GM18858 (cell line): ENCODE results near the gene CYFIP2.

Experiments used
- ATAC-seq: cut with Tn5 transposase; IDR thresholded peaks from one replicate; pipeline ENCODE4 v1.9.1; 2021; ENCODE audit not compliant: unreplicated experiment

Gene CYFIP2

DNA sequence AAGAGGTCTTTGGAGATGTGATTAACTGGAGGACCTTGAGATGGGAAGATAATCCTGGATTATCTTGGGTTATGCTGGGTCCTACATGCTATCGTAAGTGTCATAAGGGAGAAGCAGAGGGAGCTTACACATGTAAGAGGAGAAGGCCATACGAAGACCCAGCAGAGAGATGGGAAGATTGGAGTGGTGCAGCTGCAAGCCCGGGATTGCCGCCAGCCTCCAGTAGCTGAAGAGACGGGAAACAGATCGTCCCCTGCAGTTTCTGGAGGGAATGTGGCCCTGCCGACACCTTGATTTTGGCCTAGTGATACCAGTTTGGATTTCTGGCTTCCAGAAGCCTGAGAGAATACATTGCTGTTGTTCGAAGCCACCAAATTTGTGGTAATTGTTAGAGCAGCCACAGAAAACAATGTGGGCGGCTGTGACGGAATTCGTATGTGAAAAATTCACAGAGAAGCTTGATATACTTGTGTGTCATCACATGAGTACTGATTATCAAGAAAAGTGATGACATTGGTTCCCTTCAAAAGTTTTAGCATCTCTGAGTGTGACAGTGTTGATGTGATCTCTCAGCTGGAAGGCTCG is 86.9 kb downstream of the CYFIP2 start:
- ATAC-seq: no peak

DNA sequence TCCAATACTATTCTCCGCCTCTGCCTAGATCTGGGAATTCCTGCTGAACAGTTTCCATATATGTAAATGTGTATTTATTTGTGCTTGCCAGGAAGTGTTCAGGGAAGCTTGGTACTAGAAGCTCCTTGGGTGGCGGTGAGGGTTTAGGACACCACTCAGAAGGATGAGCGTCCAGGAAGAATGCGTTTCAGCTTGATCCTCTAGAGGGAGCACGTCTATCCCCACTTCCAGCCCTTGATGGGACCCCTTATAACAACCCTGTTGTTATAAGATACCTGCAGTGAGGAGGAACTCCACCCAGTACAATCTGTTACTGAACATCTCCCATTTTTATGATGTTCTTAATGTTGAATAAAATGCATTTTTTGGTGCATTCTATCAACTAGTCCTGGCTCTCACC is 88.9 kb downstream of the CYFIP2 start:
- no peak for ATAC-seq

DNA sequence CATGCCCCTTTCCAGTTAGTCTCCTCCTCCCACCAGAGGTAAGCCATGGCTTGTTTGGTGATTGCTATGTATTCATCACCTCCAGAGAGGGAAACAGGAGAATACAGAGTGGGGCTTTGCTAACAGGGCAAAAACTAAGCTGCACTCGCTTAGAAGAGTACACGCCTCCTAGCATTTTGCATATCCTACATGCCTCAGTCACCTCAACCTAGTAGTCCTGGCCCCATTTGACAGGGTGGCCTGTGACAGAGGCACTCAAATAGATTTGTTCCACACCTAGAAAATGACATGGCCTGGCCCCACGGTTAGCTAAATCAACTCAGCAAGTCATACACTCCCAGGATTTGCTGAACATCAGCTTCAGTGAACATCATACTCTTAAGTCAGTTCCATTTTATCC is 90.7 kb downstream of the CYFIP2 start:
- no peak for ATAC-seq

DNA sequence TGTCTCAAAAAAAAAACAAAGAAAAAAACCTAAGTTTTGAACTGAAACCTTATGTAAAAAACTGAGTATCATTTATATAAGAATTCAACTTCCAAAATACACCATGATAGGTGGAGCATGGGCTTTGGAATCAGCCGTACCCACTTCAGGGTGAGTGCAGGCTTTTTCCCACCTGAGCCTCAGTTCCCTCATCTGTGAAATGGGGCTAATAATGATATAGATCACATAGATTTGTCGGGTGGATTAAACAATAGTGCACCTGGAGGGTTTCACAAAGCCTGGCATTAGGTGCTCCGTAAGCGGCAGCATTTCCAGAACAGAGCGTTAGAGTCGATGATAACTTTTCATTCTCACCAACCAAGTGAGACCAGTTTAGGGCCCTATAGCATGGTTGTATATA is 91.9 kb downstream of the CYFIP2 start:
- ATAC-seq: no peak

DNA sequence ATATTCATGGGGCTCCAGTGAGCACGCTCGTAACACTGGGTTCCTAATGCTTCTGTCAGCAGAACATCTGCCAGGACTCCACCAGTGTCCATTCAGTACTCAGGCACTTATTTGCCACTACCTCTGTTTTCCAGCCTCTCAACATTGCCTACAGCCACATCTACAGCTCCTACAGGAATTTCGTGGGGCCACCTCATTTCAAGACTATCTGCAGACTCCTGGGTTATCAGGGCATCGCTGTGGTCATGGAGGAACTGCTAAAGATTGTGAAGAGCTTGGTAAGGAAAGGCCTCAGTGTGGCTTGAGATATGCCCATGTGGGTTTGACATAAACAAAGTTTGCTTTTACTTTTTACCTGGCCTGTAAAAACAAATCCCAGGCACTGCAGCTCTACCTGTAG is 92.9 kb downstream of the CYFIP2 start:
- no peak for ATAC-seq

DNA sequence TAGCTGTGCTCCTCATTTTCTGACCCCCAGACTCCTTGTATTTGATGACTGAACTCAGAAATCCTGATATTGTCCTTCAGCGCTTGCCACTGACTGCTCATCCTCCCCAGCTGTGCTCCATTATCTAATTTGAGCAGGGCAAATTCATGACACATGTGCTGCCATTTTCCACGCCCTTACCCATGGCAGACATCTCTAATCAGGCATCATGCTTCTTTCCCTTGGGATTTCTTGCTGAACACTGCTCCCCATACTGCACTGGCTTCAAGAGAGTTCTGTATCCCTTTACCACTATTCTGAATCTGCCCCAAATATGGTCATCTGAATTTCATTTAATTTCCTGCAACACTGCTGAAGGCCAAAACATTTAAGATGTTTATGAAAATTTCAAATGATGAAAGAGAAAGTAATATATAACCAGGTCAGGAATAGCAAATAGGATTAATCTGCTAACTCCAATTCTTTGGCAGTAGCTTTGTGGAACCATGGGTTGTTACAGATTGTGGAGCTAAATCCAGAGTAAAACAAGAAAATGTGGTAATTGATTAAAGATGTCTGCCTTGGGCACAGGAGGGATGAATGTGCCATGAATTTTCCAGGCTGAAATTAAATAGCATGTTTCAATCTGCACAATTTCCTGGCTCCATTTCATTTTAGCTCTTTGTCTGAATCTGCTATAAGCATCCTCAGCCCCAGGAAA is 93.6 kb downstream of the CYFIP2 start:
- ATAC-seq: no peak

DNA sequence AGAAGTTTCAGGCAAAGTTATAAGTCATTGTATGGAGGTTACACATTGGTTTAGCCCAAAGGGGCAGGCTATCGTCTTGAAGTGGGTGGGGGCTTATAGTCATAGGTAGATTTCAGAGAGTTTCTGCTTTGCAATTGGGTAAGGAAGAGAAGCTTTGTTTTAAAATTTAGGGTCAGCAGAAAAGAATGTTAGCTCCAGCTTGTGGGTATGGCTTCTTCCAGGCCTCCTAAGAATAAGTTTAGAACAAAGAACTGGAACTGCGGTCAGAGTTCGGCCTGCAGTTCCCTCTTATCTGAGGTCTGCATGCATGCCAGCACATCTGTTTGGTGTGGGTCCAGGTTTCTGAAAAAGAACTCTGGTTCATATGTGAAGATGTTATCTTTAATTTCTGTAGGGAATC is 96.1 kb downstream of the CYFIP2 start:
- no peak for ATAC-seq

DNA sequence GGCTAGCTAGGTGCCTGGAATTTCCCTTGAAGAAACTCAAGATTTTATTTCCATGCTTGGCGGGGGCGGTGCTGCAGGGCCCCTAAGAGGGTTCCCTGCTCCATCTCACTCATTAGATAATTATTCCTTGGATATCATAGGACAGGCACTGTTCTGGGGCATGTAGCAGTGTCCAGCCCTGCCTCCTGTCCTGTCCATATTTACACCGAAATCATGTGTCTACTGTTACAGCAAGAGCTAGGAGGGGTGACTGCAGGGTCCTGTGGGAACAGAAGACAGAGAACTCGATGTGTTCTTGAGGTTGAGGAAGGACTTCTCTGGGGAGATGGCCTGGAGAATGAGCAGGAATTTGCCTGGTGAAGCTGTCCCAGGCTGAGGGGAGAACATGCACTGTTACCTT is 96.6 kb downstream of the CYFIP2 start:
- no peak for ATAC-seq

DNA sequence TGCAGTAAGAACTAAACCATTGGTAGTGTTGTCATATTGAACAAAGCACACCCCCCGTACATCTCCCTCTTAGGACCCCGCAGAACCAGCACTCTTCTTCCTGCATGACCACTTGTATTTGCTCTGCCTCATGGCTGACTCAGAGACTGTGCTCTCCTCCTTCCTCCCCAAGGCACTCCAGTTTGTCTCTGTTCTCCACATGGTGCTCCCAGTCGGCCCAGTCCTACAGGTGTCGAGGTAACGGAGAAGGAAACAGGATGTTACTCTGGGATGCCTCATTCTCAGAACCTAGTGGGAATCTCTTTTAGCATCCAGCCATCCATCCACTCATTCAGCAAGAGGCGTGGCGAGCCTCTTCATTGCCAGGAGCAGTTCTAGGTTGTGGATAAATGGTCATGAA is 97.1 kb downstream of the CYFIP2 start:
- ATAC-seq: no peak

DNA sequence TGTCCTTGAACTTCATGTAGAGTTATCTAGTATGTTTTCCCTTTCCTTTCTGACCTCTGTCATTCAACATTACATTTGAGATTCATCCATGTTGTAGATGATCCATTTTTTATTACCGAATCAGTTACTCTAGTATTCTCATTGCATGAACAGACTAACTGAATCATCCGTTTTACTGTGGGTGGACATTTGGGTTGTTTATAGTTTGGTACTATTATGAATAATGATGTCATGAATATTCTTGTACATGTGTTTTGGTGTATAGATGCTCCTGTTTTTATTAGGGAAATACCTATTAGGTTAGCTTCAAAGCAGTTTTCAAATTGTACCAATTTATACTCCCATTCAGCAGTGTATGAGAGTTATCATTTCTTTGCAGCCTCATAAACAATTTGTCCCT is 99.8 kb downstream of the CYFIP2 start:
- ATAC-seq: no peak

DNA sequence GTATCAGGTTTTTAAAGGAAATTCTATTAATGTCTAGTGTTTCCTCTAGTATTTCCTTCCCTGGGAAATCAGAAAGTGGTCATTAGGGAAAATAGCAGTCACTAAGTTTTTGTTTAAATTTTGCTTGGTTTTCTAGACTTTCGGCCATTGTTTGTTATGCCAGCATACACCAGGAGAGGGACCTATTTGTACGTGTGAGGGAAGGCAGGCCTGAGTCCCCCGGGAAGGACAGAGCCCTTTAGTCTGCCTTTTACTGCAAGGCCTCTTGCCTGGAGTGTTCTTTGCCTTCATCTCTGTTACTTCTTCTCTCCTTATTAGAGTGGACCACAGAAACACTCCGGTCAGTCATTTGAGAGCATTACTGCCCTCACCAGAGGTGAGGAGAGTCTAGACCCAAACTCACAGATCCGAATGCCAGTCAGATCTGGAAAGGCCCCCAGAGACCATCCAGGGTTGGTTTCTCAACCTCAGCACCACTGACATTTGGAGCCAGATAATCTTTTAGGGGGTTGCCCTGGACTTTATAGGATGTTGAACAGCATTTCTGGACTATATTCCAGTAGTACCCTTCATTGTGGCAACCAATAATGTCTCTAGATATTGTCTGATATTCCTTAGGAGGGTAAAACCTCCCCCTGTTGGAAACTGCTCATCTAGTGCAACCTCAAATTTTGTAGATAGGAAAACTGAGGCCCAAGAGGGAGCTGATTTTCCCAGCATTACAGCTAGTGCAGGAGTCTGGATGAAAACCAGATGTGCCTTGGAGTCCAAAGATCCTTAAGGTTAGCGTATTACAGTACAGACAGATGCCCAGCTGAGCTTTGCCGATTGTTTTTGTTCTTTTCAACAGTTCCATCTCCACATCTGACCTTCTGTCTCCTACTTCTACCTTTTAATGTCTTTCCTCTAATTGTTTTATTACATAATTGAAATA is 101.1 kb downstream of the CYFIP2 start:
- ATAC-seq: no peak

DNA sequence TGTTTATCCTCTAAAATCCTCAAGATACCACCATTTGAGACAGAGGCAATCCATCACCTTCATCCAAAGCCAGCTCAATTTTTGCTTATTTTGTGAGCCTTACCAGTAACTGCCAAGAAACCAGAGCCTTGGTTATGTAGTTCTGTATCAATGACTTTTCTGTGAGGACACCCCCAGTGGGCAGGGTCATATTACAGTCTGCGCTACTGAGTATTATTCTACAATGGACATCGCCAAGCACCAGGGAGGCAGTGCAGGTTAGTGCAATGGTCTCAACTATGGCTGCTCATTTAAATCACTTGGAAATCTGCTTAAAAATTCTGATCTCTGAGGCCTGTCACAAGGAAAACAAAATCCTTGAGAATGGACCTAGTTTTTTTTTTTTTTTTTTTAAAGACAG is 103.6 kb downstream of the CYFIP2 start:
- no peak for ATAC-seq

DNA sequence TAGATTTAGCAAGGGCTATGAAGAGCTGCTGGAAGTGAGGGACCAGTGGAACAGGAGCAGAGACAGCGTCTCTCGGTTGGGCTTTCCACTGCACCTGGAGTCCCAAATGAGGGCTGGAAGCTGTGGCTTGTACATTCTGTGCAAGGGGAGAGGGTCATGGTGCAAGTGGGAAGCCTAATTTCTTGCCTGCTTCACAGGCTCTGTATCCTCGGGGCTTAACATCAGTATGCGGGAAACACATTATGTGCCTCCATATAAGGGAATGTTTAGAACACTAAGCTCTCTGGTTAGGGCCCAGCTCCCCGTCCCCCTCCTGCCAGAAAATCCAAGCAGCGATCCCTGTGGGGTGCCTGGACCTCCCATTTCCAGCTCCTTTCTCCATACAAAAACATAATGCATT is 105.0 kb downstream of the CYFIP2 start:
- no peak for ATAC-seq

DNA sequence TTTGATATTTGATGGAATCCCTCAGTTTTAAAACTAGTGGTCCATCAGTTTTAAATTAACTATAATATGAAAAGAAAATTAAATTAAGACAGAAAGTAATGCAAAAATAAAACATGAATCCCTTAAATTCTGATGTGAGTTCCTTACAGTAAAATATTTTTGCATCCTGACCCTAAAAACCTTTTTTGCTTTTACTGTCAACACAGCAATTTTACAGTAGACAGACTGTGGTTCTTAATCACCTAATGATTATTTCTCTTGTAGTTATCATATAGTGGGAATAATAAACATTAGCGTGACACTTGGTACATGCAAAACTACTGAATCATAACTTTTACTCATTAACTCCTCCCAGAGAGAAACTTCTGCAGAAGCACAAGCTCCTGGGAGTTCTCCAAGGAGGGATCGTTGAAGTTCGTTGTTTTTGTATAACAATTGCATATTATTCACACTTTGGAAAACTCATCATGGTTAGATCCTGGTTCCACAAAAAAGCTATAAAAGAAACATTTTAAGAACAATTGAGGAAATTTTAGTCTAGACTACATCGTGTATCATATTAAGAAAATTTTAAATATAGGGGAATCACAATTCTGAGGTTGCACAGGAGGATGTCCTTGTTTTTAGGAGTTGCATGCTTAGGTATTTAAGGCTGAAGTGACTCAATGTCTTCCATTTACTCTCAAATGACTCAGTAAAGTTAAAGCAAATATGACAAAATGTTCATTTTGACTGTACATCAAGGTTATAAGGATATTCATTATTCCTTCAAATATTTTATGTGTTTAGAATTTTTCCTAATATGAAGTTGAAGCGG is 105.9 kb downstream of the CYFIP2 start:
- ATAC-seq: no peak

DNA sequence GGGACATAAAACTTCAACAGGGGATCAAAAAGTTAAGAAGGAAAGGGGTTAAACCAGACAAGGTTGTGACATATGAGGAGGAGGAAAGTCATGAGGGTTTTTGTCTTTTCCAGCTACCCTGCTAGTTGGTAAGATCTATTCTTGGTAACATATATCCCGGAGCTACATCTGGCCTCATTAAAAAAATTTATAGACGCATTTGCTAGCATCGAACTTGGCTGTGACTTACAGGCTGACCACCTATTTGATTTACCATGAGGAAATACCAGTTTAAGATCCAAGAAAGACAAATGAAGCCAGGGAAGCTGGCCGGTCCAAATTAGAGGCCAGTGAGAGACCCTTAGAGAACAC is 106.5 kb downstream of the CYFIP2 start:
- no peak for ATAC-seq

DNA sequence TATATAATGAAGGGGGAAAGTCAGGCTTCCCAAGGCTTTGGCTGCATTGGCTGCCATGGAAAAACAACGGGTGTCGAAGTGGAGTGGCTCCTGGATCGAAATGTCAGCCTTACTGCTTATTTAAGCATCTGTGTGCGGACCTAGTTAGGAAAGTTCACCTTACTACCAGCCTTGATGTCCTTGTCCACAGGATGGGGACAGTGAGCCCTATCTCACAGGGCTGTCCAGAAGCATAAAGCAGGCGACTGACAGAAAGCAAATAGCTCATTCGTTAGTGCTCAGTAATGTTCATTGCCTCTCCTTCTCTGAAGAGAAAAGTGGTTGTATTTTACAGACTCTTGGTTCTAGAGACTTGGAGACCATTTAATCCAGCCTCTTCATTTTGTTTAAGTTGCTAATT is 112.6 kb downstream of the CYFIP2 start:
- ATAC-seq: no peak

DNA sequence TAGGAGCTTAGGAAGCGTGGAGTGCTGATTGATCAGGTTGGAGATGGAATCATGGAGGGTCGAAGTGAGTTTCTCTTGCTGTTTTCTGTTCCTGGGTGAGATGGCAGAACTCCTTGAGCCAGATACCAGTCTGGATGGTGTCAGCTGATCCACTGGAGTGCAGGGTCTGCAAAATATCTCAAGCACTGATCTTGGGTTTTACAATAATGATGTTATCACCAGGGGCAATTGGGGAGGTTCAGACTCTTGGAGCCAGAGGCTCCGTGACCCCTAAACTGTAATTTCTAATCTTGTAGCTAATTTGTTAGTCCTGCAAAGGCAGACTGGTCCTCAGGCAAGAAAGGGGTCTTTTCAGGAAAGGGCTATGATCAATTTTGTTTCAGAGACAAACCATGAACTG is 114.1 kb downstream of the CYFIP2 start:
- no peak for ATAC-seq

DNA sequence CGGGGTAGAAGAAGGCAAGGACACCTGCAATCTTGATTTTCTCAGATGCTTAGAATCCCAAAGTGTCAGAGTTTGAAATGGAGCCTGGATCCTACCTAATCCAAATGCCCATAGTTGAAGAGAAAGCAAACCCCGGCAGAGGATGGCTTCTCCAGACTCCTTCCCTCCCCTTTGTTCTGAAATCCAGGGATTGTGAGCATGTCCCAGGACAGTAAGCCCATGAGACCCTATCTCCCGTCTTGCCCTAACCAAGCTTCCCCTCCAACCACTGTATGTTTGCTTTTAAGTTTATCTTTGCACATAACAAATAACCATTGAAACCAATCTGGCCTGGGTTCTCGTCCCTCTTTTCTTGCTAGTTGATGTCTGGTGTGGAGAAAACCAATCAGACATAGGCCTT is 115.8 kb downstream of the CYFIP2 start:
- no peak for ATAC-seq

DNA sequence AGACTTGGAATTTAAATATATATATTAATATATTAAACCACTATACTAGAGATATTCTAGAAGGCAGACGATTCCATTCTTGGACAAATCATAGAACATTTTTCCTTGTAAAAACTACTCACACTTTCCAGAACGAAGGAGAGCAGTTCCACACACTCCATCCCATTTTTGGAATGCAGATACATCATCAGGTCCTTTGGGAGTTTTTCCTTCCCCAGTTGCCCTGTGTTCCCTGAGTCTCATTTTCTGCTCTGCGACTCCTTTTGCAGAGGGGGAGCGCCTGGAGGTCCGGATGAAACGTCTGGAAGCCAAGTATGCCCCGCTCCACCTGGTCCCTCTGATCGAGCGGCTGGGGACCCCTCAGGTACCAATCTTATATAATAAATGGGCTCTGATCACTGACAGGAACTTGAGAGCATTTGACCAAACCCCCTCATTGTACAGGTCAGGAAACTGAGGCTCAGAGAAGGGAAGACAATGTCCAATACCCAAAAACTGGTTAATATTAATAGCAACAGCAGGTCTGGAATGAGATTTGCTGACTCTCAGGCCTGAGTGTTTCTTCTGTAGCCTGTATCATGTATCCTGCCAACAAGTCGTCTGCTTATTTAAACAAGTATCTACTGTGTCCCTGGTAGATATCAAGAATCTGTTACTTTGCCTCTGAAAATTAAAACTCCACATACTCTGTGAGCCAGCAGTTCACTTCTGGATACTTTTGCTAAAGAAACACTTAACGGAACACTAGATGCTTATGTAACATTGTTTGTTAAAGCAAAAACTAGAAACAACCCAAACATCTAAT is 117.3 kb downstream of the CYFIP2 start:
- no peak for ATAC-seq

DNA sequence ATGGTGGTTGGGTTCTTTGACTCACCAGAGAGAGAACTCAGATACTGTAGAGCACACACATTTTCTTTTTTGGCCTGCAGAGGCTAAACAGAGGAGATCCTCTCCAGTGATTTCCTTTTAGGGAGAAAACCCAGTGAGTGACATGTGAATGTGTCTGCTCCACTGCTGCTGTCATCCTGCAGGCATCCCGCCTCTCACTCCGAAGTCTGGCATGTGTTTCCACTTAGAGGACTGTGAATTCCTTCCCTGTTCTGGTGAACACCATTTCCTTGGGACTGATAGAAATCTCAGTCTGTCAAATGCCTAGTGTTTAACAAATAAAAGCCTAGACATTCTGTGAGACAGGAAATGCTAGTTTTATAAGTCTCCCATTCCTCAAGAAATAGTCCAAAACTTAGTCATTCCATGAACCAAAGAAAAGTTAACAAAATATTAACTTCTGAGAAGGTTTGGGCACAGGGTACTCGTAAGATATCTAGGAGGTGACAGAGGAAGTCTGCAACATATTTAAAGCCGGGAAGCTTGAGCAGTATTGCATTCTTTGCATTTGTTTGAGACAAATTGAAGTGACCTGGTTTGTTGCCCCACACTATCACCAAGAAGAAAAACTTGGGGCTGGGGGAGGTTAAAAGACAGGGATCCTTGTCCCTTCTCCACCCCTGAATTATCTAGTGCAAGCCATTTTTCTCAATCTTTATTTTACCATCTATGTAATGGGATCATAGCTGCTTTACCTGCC is 119.2 kb downstream of the CYFIP2 start:
- no peak for ATAC-seq
